ENCODE measurements around the gene REM2.

Gene REM2, protein sequence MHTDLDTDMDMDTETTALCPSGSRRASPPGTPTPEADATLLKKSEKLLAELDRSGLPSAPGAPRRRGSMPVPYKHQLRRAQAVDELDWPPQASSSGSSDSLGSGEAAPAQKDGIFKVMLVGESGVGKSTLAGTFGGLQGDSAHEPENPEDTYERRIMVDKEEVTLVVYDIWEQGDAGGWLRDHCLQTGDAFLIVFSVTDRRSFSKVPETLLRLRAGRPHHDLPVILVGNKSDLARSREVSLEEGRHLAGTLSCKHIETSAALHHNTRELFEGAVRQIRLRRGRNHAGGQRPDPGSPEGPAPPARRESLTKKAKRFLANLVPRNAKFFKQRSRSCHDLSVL

DNA sequence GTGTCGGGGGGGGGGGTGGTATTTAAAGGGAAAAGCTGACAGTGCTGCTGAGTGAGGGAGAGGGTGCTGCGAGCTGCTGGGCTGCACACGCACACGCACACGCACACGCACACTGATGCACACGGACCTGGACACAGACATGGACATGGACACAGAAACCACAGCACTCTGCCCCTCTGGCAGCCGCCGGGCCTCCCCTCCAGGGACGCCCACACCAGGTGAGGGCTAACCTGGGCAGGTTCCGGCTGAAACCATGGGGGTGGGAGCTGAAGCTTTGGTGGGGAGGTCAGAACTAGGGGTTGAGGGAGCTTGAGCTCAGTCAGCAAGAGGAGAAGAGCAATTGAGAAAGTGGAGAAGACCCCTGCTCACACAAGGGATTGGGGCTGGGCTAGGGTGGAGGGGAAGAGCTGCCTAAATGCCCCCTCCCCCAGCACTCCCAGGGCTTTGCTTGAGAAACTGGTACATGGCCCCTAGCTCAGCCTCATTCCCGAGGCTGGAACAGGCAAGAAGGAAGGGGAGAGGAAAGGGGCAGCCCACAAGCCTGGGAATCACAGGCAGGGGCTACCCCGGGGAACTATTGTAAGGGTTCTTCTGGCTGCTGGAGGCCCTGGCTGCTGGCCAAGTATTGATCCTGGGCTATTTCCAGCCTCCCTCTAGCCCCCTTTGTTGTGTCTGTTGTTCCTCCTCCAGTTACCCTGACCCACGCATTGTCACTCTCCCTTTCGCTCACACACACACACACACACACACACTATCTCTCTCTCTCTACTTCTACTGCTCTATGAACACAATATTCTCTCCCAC is at the start of gene REM2:
Gene REM2 (plus strand): TSS at position 50 of the 804 bp plus-strand sequence. CDS start 66 bp downstream, at position 116.
- DNase-seq = no peak

DNA sequence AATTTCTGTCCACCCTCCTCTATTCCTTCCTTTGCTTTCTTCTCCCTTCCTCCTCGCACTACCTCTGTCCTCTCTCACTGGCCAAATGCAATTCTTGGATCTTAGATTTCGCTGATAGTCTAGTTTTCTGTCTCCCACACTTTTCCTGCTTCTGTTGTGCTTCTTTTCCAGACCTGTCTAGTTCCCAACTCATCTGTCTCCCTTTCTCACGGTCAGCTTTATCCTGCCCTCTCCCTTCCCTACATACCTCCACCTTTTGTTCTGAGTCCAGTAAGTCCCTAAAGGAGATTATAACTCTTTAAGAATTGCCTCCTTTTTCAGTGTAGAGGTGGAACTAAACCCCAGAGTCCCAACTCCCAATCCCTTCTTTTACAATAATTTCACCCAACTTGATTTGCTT is 47.5 kb upstream of the REM2 start:
- DNase-seq = no peak

DNA sequence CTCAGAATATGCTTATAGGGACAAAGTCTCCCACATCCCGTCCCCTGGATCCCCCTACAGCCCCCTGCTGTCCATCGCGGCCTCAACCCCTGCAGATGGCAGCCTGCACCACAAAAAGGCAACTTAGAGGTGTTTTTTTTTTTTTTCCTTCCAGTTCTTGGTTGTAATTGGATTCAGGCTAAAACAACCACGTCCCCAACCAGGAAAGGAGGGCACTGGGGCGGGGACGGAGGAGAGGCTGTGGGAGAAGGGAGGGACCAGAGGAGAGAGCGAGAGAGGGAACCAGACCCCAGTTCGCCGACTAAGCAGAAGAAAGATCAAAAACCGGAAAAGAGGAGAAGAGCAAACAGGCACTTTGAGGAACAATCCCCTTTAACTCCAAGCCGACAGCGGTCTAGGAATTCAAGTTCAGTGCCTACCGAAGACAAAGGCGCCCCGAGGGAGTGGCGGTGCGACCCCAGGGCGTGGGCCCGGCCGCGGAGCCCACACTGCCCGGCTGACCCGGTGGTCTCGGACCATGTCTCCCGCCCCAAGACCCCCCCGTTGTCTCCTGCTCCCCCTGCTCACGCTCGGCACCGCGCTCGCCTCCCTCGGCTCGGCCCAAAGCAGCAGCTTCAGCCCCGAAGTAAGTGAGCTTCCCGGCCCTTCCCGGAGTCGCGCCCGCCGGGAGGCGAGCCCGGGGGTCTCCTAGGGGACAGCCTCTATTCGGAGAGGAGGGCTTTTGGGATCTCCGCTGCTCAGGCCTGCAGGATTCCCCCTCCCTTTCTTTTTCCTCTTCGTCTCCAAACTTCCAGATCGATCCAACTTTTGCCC is 46.5 kb upstream of the REM2 start, which contains the start of gene MMP14:
Gene MMP14 (plus strand): TSS at position 285 of the 813 bp plus-strand sequence. CDS start 233 bp downstream, at position 518.
- peak; percentile 43 for DNase-seq

DNA sequence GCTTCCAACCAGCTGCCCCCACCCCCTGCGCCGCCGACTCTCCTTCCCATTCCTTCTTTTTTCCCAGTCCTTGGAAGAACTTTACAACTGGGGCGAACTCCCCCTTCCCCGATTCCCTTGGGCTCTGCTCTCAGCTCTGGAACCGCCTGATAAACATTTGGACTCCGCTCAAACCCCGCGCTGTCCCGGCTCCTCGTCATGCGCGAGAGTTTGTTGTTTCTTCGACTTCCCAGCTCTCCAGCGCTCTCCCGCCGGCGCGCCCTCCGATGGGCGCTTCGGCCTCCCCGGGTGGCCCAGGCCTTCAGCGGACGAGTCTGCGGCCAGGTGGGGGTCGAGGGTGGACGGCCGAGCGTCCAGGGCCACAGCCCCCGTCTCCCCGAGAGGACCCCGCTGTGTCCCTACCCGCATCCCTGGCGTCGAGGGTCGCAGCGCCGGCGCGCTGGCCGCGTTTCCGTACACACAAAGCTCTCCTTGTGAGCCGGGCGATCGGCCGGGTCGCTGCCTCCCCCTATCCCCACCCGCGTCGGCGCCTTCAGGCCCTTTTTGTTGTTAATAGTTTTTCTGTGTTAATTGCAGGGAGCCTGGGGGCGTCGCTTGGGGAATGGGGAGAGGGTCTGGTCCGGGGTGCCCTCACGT is 45.8 kb upstream of the REM2 start:
- no peak for DNase-seq

DNA sequence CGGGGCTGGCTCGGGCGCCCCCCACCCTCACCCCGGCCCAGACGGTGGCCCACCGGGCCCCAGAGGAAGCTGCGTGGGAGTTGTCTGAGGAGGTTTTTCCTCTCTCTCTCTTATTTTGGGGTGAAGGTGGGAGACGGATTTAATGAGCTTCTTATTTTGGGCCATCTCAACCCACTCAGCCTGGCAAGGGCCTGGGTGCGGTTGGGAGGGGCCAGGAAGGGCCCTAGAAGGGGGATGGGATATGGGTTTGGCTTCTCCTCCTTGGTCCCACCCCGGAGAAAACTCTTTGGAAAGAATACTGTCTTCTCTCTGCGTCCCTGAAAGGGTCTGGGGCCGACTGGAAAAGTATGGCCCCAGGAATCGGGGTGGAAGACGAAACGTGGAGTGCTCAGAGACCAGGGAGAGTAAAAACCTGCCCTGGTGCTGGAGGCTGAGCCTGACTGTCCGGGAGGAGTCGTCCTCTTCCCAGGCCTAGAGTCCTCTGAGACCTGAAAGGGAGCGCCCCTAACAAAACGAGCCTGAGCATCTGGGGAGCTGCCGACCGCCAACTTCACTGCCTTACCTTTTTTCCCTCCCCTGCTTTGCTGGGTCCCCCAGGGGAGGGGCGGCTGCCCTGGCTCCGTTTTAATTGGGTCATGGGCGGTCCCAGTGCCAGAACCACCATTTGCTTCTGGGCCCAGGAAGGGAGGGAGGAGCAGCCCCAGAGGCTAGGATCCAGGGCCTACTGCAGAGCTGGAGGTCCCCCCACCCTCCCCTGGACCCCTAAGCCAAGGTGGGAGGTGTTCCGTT is 45.1 kb upstream of the REM2 start:
- no peak for DNase-seq

DNA sequence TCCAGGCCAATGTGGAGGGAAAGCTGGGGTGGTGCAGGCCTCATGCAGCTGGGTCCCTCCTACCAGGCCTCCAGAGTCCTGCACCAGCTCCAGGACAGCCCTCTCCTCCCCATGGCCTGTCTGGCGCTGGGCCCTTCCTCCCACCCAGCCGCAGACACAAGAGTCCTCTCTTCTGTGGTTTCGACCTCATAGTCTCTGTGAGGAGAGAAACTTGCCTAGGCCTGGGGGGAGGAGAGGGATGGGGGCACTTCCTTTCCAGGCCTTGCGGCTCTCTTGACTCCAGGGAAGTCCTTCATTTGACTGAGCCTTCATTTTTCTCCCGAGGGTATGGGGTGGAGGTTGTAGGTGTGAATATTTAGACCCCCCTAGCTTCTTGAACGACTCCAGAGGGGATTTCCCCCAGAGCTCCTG is 44.4 kb upstream of the REM2 start:
- no peak for DNase-seq

DNA sequence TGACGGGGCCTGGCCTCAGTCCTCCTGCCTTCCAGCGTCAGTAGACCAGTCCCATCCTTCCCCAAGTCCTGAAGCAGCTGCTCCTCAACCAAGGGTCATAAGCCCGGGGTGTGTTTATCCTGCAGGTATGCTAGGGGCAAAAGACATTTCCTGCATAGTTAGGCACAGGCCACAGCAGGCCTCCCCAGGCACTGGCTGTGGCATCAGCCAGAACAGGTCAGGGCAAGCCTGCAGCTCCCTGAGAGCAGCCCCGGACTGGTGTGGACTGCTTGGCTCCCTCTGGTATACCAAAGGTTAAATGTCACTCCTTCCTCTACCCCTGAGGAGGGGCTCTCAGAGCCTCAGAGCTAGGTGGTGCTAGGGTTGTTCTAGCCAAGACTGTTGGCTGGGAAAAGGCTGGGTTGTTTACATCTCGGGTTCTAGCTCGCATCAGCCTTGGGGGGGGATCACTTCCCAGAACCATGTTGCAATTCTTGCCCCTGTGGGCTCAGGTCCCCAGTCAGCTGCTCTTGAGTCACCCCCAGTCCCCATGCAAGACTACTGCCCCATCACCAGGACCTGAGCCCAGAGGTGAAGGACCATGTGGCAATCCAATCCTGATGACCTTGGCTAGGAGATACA is 43.8 kb upstream of the REM2 start:
- DNase-seq = no peak

DNA sequence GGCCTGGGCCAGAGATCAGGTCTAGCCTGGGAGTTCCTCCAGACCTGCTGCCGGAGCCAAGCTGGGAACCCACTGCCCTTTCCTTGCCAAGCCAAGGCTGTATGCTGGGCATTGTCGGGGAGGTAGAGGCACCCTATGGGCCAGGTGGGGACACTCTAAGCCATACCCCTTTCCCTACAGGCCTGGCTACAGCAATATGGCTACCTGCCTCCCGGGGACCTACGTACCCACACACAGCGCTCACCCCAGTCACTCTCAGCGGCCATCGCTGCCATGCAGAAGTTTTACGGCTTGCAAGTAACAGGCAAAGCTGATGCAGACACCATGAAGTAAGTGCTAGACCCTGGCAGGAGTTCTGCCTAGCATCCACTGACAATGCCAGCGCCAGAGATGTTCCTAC is 41.7 kb upstream of the REM2 start:
- no peak for DNase-seq

DNA sequence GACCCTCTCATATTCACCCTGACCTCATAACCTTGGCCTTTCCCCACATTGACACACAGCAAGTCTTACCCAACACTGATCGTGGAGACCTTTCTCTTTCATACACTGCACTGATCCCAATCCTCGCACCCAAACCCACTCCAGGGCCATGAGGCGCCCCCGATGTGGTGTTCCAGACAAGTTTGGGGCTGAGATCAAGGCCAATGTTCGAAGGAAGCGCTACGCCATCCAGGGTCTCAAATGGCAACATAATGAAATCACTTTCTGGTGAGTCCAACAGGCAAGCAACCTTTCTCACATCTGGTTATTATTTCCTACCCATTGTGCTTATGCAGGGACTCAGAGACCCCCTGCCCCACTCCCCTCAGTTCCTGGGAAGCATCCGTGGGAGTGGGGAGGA is 41.3 kb upstream of the REM2 start:
- DNase-seq = no peak

DNA sequence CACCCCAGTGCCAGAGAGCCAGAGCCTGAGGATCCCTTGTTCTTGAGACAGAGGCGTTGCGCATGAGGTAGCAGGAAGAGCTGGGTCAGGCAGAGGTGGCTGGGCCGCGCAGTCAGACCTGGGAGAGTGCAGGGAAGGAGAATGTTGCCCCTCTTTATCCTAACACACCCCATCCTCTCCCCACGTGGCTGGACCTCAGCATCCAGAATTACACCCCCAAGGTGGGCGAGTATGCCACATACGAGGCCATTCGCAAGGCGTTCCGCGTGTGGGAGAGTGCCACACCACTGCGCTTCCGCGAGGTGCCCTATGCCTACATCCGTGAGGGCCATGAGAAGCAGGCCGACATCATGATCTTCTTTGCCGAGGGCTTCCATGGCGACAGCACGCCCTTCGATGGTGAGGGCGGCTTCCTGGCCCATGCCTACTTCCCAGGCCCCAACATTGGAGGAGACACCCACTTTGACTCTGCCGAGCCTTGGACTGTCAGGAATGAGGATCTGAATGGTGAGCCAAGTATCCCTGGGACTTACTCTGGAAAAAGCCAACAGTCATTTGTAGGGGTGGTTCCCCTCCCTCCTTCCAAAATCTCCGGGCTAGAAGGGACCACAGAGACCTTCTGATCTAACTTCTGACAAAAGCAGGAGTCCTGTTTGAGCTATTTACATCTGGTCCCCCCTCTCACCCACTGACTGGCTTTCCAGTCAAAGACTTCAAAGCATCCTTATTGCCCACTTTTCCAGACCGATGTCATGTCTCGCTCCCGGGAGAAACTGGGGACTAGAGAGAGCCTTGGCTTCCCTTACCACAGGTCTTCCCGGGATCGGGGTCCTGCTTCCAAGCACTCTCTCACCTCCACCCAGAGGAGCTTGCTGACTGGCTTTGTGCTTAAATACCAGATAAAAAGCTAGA is 40.6 kb upstream of the REM2 start:
- DNase-seq = no peak

DNA sequence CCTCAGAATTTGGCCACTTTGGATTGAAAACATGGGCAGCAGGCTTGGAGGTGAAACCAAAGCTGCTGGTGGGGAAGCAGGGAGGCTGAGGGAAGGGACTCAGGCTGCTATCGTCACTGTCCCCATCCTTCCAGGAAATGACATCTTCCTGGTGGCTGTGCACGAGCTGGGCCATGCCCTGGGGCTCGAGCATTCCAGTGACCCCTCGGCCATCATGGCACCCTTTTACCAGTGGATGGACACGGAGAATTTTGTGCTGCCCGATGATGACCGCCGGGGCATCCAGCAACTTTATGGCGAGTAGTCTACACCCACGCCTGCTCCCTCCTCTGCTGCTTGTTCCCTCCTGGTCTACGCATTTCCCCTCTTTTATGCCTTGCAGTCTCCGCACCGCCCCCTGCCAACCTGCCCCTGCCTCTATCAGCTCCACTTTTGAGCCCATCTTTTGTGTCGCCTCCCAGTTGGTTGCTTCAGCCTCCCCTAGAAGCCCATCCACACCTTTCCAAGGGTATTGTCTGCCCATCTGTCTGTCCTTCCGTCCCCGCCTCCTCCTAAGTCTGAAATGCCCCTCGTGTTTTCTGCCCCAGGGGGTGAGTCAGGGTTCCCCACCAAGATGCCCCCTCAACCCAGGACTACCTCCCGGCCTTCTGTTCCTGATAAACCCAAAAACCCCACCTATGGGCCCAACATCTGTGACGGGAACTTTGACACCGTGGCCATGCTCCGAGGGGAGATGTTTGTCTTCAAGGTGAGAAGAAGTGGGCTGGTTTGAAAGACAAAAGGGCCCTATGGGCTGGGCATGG is 39.7 kb upstream of the REM2 start:
- no peak for DNase-seq

DNA sequence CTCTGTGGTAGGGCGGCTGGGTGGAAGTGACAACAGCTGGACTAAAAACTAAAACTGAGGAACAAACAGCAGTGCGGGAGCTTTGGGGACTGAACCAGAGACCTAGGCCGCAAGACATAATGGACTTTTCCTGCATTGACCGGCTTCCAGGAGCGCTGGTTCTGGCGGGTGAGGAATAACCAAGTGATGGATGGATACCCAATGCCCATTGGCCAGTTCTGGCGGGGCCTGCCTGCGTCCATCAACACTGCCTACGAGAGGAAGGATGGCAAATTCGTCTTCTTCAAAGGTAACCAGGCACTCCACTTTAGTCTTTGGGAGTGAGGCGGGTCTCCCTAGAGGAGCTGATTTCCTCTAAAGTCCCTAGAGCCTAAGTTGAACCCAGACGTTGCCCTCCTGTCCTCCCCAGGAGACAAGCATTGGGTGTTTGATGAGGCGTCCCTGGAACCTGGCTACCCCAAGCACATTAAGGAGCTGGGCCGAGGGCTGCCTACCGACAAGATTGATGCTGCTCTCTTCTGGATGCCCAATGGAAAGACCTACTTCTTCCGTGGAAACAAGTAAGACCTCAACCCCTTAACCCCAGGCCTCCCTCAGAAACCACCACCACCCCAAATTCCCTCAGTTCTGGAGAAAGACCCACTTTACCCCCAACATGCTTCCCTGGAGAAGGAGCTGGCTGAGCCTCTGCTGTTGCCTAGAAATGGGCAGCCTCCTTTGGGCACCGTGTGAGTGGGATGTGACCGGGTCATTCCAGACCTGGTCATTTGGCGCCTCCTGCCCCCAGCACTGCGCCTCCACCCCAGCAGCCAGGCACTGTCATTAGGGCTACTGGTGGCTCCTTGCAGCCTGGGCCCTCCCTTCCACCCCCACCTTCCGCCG is 38.6 kb upstream of the REM2 start:
- DNase-seq = no peak

DNA sequence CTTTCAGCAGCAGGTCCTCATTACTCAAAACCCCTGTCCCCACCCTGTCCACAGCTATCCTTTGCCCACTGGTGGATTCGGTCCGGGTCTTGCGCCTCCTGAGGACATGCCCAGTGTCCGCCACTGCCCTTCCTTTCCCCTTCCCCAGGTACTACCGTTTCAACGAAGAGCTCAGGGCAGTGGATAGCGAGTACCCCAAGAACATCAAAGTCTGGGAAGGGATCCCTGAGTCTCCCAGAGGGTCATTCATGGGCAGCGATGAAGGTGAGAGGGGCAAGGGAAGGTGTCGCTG is 38.0 kb upstream of the REM2 start:
- no peak for DNase-seq

DNA sequence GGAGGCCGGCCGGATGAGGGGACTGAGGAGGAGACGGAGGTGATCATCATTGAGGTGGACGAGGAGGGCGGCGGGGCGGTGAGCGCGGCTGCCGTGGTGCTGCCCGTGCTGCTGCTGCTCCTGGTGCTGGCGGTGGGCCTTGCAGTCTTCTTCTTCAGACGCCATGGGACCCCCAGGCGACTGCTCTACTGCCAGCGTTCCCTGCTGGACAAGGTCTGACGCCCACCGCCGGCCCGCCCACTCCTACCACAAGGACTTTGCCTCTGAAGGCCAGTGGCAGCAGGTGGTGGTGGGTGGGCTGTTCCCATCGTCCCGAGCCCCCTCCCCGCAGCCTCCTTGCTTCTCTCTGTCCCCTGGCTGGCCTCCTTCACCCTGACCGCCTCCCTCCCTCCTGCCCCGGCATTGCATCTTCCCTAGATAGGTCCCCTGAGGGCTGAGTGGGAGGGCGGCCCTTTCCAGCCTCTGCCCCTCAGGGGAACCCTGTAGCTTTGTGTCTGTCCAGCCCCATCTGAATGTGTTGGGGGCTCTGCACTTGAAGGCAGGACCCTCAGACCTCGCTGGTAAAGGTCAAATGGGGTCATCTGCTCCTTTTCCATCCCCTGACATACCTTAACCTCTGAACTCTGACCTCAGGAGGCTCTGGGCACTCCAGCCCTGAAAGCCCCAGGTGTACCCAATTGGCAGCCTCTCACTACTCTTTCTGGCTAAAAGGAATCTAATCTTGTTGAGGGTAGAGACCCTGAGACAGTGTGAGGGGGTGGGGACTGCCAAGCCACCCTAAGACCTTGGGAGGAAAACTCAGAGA is 37.0 kb upstream of the REM2 start:
- DNase-seq = no peak

DNA sequence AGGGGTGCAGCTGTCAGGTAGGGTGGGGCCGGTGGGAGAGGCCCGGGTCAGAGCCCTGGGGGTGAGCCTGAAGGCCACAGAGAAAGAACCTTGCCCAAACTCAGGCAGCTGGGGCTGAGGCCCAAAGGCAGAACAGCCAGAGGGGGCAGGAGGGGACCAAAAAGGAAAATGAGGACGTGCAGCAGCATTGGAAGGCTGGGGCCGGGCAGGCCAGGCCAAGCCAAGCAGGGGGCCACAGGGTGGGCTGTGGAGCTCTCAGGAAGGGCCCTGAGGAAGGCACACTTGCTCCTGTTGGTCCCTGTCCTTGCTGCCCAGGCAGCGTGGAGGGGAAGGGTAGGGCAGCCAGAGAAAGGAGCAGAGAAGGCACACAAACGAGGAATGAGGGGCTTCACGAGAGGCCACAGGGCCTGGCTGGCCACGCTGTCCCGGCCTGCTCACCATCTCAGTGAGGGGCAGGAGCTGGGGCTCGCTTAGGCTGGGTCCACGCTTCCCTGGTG is 36.2 kb upstream of the REM2 start:
- DNase-seq = no peak

DNA sequence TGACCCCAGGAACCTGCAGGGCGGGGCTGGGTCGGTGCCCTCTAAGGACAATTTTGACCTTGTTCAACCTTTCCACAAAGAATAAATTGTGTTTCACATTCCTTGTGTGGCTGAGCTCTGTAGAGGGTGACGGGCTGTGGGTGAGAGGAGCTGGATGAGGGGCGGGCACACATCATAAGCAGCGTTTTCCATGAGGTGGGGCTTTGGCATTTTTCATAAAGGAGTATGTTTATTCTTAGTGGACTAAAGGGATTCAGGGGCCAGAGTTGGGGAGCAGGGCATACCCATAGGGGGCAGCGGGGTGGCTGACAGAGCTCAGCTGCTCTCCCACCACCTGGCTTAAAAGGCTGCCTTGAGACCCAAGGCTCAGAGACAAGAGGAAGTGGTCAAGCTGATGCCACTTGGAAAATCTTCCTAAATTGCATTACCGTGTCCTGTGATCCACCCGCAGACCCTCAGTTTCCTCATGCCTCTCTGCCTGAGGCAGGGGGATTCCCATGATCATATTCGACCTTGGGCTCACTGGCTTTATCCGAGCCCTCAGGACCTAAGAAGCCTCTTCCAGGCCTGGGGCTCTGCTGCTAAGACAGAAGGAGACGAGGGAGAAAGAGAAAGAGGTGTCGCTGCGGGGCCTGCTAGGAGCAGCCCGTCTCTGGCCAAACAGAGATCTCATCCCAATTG is 35.2 kb upstream of the REM2 start:
- DNase-seq = no peak

Data from NCI-H1048 (cell line).